Suprapubic skin (tissue), 3 donors: Measurements from ENCODE around the gene CIBAR2.

ENCODE experiments used
- CTCF ChIP-seq, 2 donors: fragments of 200-600 bp in 1 of 2; fragments of 450-650 bp in 1 of 2; sonication (generic) in 1 of 2; IDR thresholded peaks; one replicate each; pipeline ENCODE4 v1.5.1; 2016 to 2019; ENCODE audit warnings: antibody characterized with exemption in 2 of 2, mild to moderate bottlenecking in 1 of 2, moderate library complexity in 1 of 2
- POLR2A ChIP-seq, 2 donors: fragments of 450-650 bp; IDR thresholded peaks; one replicate each; pipeline ENCODE4 v1.6.1; 2017; ENCODE audit warnings: antibody characterized with exemption in 2 of 2, mild to moderate bottlenecking in 2 of 2, moderate library complexity in 2 of 2

- TF ChIP-seq POLR2A (IDR thresholded peaks at IDR 0.05): no peak
- TF ChIP-seq CTCF (IDR thresholded peaks at IDR 0.05): no peak
Observed at GRCh38 chr16:85057212-85057889, 54.9 kb downstream of the CIBAR2 start.
